H9 (cell line): ENCODE data around the gene FSTL4. TPM values are rescaled to one million over a fixed set of nuclear protein-coding genes. Genes with fewer than 3 reads are reported as not detected.

Source experiments
- DNase-seq: peaks from one replicate; pipeline ENCODE4 v3.0.0-alpha.2; 2017
- H2AFZ ChIP-seq: one replicate; pipeline ENCODE4 v1.6.1; 2013; ENCODE audit warnings: mild to moderate bottlenecking, low read length, control low read depth, moderate library complexity
- H2AK5ac ChIP-seq: 2 replicates; pipeline ENCODE4 v1.6.1; 2013; ENCODE audit warnings: low read length, control low read depth, mixed read lengths; ENCODE audit not compliant: insufficient read length
- H2BK120ac ChIP-seq: one replicate; pipeline ENCODE4 v1.6.1; 2013; ENCODE audit warnings: low read depth, mild to moderate bottlenecking, low read length, control low read depth, inconsistent platforms; ENCODE audit not compliant: poor library complexity, severe bottlenecking
- H2BK12ac ChIP-seq: 2 replicates; pipeline ENCODE4 v1.6.1; 2013; ENCODE audit warnings: low read length, control low read depth, mixed read lengths, low read depth; ENCODE audit not compliant: insufficient read length
- H2BK15ac ChIP-seq: 2 replicates; pipeline ENCODE4 v1.6.1; 2013; ENCODE audit warnings: low read depth, low read length, control low read depth
- H2BK20ac ChIP-seq: one replicate; pipeline ENCODE4 v1.6.1; 2013; ENCODE audit warnings: low read depth, mild to moderate bottlenecking, low read length, control low read depth, inconsistent platforms; ENCODE audit not compliant: poor library complexity, severe bottlenecking
- H2BK5ac ChIP-seq: 2 replicates; pipeline ENCODE4 v1.6.1; 2013; ENCODE audit warnings: low read length, control low read depth, mixed read lengths; ENCODE audit not compliant: insufficient read length
- H3K14ac ChIP-seq: 2 replicates; pipeline ENCODE4 v1.6.1; 2013; ENCODE audit warnings: low read length, control low read depth; ENCODE audit not compliant: insufficient read depth
- H3K18ac ChIP-seq: 2 replicates; pipeline ENCODE4 v1.6.1; 2013; ENCODE audit warnings: low read depth, mild to moderate bottlenecking, mixed read lengths, low read length, control low read depth; ENCODE audit not compliant: insufficient read length
- H3K23ac ChIP-seq: 2 replicates; pipeline ENCODE4 v1.6.1; 2013; ENCODE audit warnings: low read length, control low read depth, mixed read lengths, low read depth; ENCODE audit not compliant: insufficient read length
- H3K23me2 ChIP-seq: 2 replicates; pipeline ENCODE4 v1.6.1; 2013; ENCODE audit warnings: low read depth, mild to moderate bottlenecking, mixed read lengths, low read length, control low read depth; ENCODE audit not compliant: insufficient read length, poor library complexity, severe bottlenecking
- H3K27ac ChIP-seq: 2 replicates; pipeline ENCODE4 v1.5.1; 2013; ENCODE audit warnings: low read length, control low read depth, mixed read lengths, low read depth; ENCODE audit not compliant: insufficient read length
- H3K27me3 ChIP-seq: 2 replicates; pipeline ENCODE4 v1.6.1; 2013; ENCODE audit warnings: low read length, control low read depth, inconsistent platforms; ENCODE audit not compliant: insufficient read depth
- H3K4ac ChIP-seq: 2 replicates; pipeline ENCODE4 v1.6.1; 2013; ENCODE audit warnings: low read depth, mild to moderate bottlenecking, control low read depth, inconsistent platforms, low read length, moderate library complexity
- H3K4me1 ChIP-seq: 2 replicates; pipeline ENCODE4 v1.6.1; 2013; ENCODE audit warnings: low read length, control low read depth, inconsistent platforms; ENCODE audit not compliant: insufficient read depth
- H3K4me2 ChIP-seq: 2 replicates; pipeline ENCODE4 v1.6.1; 2013; ENCODE audit warnings: low read length, control low read depth, mixed read lengths; ENCODE audit not compliant: insufficient read length, insufficient read depth
- H3K56ac ChIP-seq: 2 replicates; pipeline ENCODE4 v1.6.1; 2013; ENCODE audit warnings: low read depth, mild to moderate bottlenecking, mixed read lengths, low read length, control low read depth; ENCODE audit not compliant: insufficient read length
- H3K79me1 ChIP-seq: 2 replicates; pipeline ENCODE4 v1.6.1; 2013; ENCODE audit warnings: low read depth, mild to moderate bottlenecking, moderate library complexity, low read length, control low read depth, inconsistent platforms; ENCODE audit not compliant: insufficient read depth, poor library complexity, severe bottlenecking
- H3K79me2 ChIP-seq: 2 replicates; pipeline ENCODE4 v1.6.1; 2013; ENCODE audit warnings: low read length, control low read depth, inconsistent platforms; ENCODE audit not compliant: insufficient read depth
- H3K9ac ChIP-seq: 2 replicates; pipeline ENCODE4 v1.6.1; 2013; ENCODE audit warnings: low read length, control low read depth, mixed read lengths; ENCODE audit not compliant: insufficient read length; ENCODE audit errors: extremely low read depth
- H3K9me3 ChIP-seq: one replicate; pipeline ENCODE4 v1.6.1; 2013; ENCODE audit warnings: low read depth, low read length, inconsistent platforms; ENCODE audit not compliant: control insufficient read depth
- H3T11ph ChIP-seq: one replicate; pipeline ENCODE4 v1.6.1; 2013; ENCODE audit warnings: mild to moderate bottlenecking, low read length, control low read depth, inconsistent platforms
- H4K20me1 ChIP-seq: one replicate; pipeline ENCODE4 v1.6.1; 2013; ENCODE audit not compliant: control insufficient read depth, insufficient read length, insufficient read depth
- H4K5ac ChIP-seq: 2 replicates; pipeline ENCODE4 v1.6.1; 2013; ENCODE audit warnings: low read depth, mild to moderate bottlenecking, mixed read lengths, low read length, control low read depth; ENCODE audit not compliant: insufficient read length
- H4K8ac ChIP-seq: replicated peaks from 2 replicates; pipeline ENCODE4 v1.6.1; 2013; ENCODE audit warnings: low read length, control low read depth, mixed read lengths, low read depth; ENCODE audit not compliant: insufficient read length
- H4K91ac ChIP-seq: 2 replicates; pipeline ENCODE4 v1.6.1; 2013; ENCODE audit warnings: low read depth, mild to moderate bottlenecking, moderate library complexity, mixed read lengths, low read length, control low read depth; ENCODE audit not compliant: insufficient read length
- H3K27ac Mint-ChIP-seq, 3 experiments: 2 replicates in 2 of 3; 3 replicates in 1 of 3; pipeline ENCODE4 v1.8.0; 2020 to 2021; ENCODE audit warnings: mixed read lengths in 3 of 3, mild to moderate bottlenecking in 1 of 3, moderate library complexity in 1 of 3
- H3K27me3 Mint-ChIP-seq: 2 replicates; pipeline ENCODE4 v1.8.0; 2021; ENCODE audit warnings: low read depth, mild to moderate bottlenecking, moderate library complexity, mixed read lengths
- H3K36me3 Mint-ChIP-seq, 3 experiments: 2 replicates in 2 of 3; 3 replicates in 1 of 3; pipeline ENCODE4 v1.8.0; 2020 to 2021; ENCODE audit warnings: low read depth in 3 of 3, mixed read lengths in 3 of 3; ENCODE audit not compliant: insufficient read depth in 1 of 3
- H3K4me1 Mint-ChIP-seq, 2 experiments: 2 replicates each; pipeline ENCODE4 v1.8.0; 2020; ENCODE audit warnings: mixed read lengths in 2 of 2
- H3K4me3 Mint-ChIP-seq, 2 experiments: 2 replicates in 1 of 2; 3 replicates in 1 of 2; pipeline ENCODE4 v1.8.0; 2020 to 2021; ENCODE audit warnings: mild to moderate bottlenecking in 2 of 2, mixed read lengths in 2 of 2, moderate library complexity in 1 of 2
- H3K9me3 Mint-ChIP-seq, 2 experiments: 2 replicates in 1 of 2; 3 replicates in 1 of 2; pipeline ENCODE4 v1.8.0; 2020; ENCODE audit warnings: mild to moderate bottlenecking in 2 of 2, mixed read lengths in 2 of 2, moderate library complexity in 1 of 2
- WGBS: extraction: QIAGEN DNeasy Blood & Tissue Kit; methylation state at CpG from one replicate; pipeline ENCODE4 v1.1.7; 2013; ENCODE audit warnings: missing lambda C conversion rate, low lambda C conversion rate, mixed read lengths; ENCODE audit not compliant: insufficient read length; ENCODE audit errors: extremely low coverage; 5-methylcytosine and 5-hydroxymethylcytosine counted together
- total RNA-seq: library from RNA; stranded (reverse); gene quantifications from 2 replicates; pipeline ENCODE4 v1.2.1, GENCODE V29; 2021
- TF ChIP-seq, protein P1 (sequence below): fragments of 200-600 bp; sonication (generic); conservative IDR thresholded peaks from 3 replicates; pipeline ENCODE4 v1.8.0; 2021; ENCODE audit warnings: antibody characterized with exemption, mild to moderate bottlenecking

FSTL4 gene
- total RNA-seq, 1 experiment from 2014 or later: 5.7 TPM

DNA sequence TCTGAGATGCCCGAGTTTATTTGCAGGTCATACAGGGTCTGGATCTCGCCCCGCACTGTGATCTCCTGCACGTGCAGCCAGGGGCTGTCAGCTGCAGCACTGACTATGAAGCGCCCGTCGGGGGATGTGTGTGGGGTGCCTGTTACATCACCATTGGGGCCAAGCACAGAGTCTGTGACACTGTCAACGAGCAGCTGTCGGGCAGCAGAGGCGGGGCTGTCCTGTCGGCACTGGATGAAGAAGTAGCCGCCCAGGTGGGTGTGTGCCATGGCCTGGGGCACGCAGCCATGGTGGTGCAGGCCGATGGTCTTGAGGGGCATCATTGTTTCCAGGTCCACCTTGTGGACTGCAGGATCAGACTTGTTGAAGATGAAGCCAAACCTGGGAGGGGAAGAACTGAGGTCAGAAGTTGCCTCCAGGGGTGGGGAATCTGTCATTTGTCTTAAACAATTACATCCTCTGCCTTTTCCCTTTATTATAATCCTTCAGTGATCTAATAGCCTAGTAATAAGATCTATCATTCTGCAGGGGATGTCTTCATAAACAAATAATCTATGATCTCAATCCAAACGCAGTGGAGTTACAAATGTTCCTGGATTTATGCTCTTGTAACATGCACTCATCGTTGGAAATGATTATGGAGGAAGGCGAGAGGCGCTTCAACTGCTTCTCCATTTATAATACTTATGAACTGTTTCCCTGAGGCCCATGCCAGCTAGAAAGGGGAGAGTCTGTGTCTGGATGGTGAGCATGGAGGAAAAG lies 412.7 kb downstream of the FSTL4 start:
- no peak overlapping the region for H3K4ac ChIP-seq
- no peaks in the 10 kb centered on the region for H3K23me2 ChIP-seq
- no peaks in the 10 kb centered on the region for H3K9me3 Mint-ChIP-seq
- no peak overlapping the region for H2BK15ac ChIP-seq
- peaks cover 11 to 12% of the 10 kb centered on the region in 2 experiments for H3K4me1 Mint-ChIP-seq
- H3K27ac ChIP-seq: no peak overlapping the region
- H3K56ac ChIP-seq: no peak overlapping the region
- H4K5ac ChIP-seq: no peak overlapping the region
- no peak overlapping the region for H2BK12ac ChIP-seq
- no peak overlapping the region for H2BK20ac ChIP-seq
- WGBS: no CpG with 5 or more reads among the region's 18 CpGs
- peaks cover 2% of the 10 kb centered on the region; the same call in 1 of the 2 replicates for H3K4me1 ChIP-seq
- H3T11ph ChIP-seq: no peak overlapping the region
- no peak overlapping the region; a peak in 1 of 5 replicates for H3K4me3 Mint-ChIP-seq
- H3K79me2 ChIP-seq: no peaks in the 10 kb centered on the region
- H2BK5ac ChIP-seq: no peak overlapping the region
- H3K79me1 ChIP-seq: no peaks in the 10 kb centered on the region
- H3K27ac Mint-ChIP-seq: no peak overlapping the region
- no peak overlapping the region for H3K4me2 ChIP-seq
- H3K18ac ChIP-seq: no peak overlapping the region
- peaks cover 2% of the 10 kb centered on the region; the same call in 1 of the 2 replicates for H3K27me3 Mint-ChIP-seq
- no peaks in the 10 kb centered on the region for H3K27me3 ChIP-seq
- H3K23ac ChIP-seq: no peak overlapping the region
- H4K8ac ChIP-seq: no peak overlapping the region
- TF ChIP-seq, protein P1, sequence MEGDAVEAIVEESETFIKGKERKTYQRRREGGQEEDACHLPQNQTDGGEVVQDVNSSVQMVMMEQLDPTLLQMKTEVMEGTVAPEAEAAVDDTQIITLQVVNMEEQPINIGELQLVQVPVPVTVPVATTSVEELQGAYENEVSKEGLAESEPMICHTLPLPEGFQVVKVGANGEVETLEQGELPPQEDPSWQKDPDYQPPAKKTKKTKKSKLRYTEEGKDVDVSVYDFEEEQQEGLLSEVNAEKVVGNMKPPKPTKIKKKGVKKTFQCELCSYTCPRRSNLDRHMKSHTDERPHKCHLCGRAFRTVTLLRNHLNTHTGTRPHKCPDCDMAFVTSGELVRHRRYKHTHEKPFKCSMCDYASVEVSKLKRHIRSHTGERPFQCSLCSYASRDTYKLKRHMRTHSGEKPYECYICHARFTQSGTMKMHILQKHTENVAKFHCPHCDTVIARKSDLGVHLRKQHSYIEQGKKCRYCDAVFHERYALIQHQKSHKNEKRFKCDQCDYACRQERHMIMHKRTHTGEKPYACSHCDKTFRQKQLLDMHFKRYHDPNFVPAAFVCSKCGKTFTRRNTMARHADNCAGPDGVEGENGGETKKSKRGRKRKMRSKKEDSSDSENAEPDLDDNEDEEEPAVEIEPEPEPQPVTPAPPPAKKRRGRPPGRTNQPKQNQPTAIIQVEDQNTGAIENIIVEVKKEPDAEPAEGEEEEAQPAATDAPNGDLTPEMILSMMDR: no peak
- H3K9ac ChIP-seq: no peak overlapping the region
- no peak overlapping the region for H3K14ac ChIP-seq
- no peak overlapping the region for H4K91ac ChIP-seq
- H2AK5ac ChIP-seq: no peak overlapping the region
- DNase-seq: no peak
- no peaks in the 10 kb centered on the region for H4K20me1 ChIP-seq
- H3K9me3 ChIP-seq: no peaks in the 10 kb centered on the region
- no peak overlapping the region for H2AFZ ChIP-seq
- H3K36me3 Mint-ChIP-seq: peaks cover 0 to 2% (median 0%) of the 10 kb centered on the region in 3 experiments; a peak in 2 of 7 replicates
- no peak overlapping the region for H2BK120ac ChIP-seq
